ENCODE data around the gene NFIX. TPM values are rescaled to one million over a fixed set of nuclear protein-coding genes. Genes with fewer than 3 reads are reported as not detected.
A peak's percentile ranks its signal among the peaks of the same experiment; 100 is the strongest.

NFIX gene
- total and polyA plus RNA-seq, 2 donors (not counting 1 experiment from before 2014, with no cell fraction given): 0.69 to 5.6 TPM

- Mint-ChIP-seq H3K4me3 (peak overlapping the region; percentile 93), H3K4me1 (peaks cover 64% of the 10 kb centered on the region), H3K27ac (peak overlapping the region; percentile 98), H3K27me3 (no peaks in the 10 kb centered on the region), H3K9me3 (ENCODE audit: insufficient read depth) (no peaks in the 10 kb centered on the region)
- intact Hi-C loops (cut with micrococcal nuclease): loop anchor here (1.0 kb wide), 1 partner anchor 110 kb away; no protein-coding TSS in a partner anchor
- peak; percentile 1 for ATAC-seq (ENCODE audit: low read depth)
- Histone ChIP-seq H3K27me3 (replicated peaks in 1 of 4; ENCODE audit: control extremely low read depth in 1 of 4, control insufficient read depth in 3 of 4, insufficient read depth in 4 of 4, low read length in 3 of 4) (no peaks in the 10 kb centered on the region), H4K20me1 (ENCODE audit: control insufficient read depth, insufficient read depth, low read length, poor library complexity, severe bottlenecking) (peaks cover 37% of the 10 kb centered on the region), H3K9ac (ENCODE audit: low read length) (peak overlapping the region; percentile 84), H2AFZ (ENCODE audit: insufficient read depth, low read depth, low read length, poor library complexity, severe bottlenecking) (no peak overlapping the region), H3K36me3 (replicated peaks in 1 of 2; ENCODE audit: control extremely low read depth in 1 of 2, control insufficient read depth in 1 of 2, extremely low read depth in 1 of 2, insufficient read depth in 2 of 2, low read length in 1 of 2) (peaks cover 3 to 29% of the 10 kb centered on the region in 2 experiments), H3K4me1 (ENCODE audit: control insufficient read depth in 2 of 2, insufficient read depth in 2 of 2, low read length in 2 of 2) (peaks cover 32 to 71% of the 10 kb centered on the region in 2 donors), H3K27ac (ENCODE audit: low read length in 2 of 2) (peak overlapping the region; percentile 73 to 83), H3K9me3 (ENCODE audit: control extremely low read depth in 1 of 3, control insufficient read depth in 2 of 3, insufficient read depth in 1 of 3, low read length in 2 of 3) (peaks cover 0 to 4% (median 0%) of the 10 kb centered on the region in 3 donors), H3K4me3 (ENCODE audit: control extremely low read depth in 1 of 5, extremely low read depth in 1 of 5, insufficient read depth in 1 of 5, low read depth in 2 of 5, low read length in 4 of 5) (peak overlapping the region; percentile 55 to 96 (median 92)), H3K79me2 (ENCODE audit: control insufficient read depth, insufficient read depth, low read length) (peaks cover 57% of the 10 kb centered on the region), H3K4me2 (replicated peaks; ENCODE audit: low read depth, low read length, poor library complexity, severe bottlenecking) (peak overlapping the region; percentile 99)
- POLR2A ChIA-PET: no interaction called here
- TF ChIP-seq EZH2 (IDR thresholded peaks at IDR 0.05; ENCODE audit: borderline replicate concordance, insufficient read depth, low read depth, low read length, poor library complexity, severe bottlenecking): no peak
- no peak for TF ChIP-seq CTCF (IDR thresholded peaks at IDR 0.05)
- 3% methylated on average over 30 of the region's 58 CpGs for WGBS (ENCODE audit: insufficient coverage)
- CTCF ChIA-PET: interaction anchor here (1.3 kb wide), 1 partner anchor 57 kb away, joined by 5 read pairs; no protein-coding TSS in a partner anchor
- peak; percentile 86 for DNase-seq
These were observed 103.2 kb downstream of the NFIX start for GRCh38 chr19:13098277-13099072.
